H1 (cell line): ENCODE data around the gene ASPA. TPM values are rescaled to one million over a fixed set of nuclear protein-coding genes. Genes with fewer than 3 reads are reported as not detected.

Experiments used
- CTCF ChIA-PET: fragments of 300-600 bp; sonication (Branson Sonifier 250); formaldehyde crosslinking; loops from one replicate; lab custom pipeline; 2021; ENCODE audit not compliant: partially characterized antibody; lab: Charles Lee
- POLR2A ChIA-PET: fragments of 300-600 bp; sonication (Branson Sonifier 250); formaldehyde crosslinking; loops from one replicate; lab custom pipeline; 2021; ENCODE audit warnings: inconsistent platforms; ENCODE audit not compliant: partially characterized antibody; lab: Charles Lee
- DNase-seq, 2 experiments: peaks; one replicate each; pipeline versions ENCODE4 v3.0.0 to v3.0.0-alpha.2; 2010 to 2022; ENCODE audit warnings: low spot score in 2 of 2, low read depth in 1 of 2, mixed read lengths in 1 of 2
- FAIRE-seq: peaks from 2 replicates; lab custom pipeline; 2011; peaks lifted over from hg19 to GRCh38; lab: Jason Lieb, UNC
- H2AFZ ChIP-seq: 2 replicates; pipeline ENCODE4 v1.8.1; 2012; ENCODE audit warnings: low read length, inconsistent platforms
- H2AK5ac ChIP-seq: 2 replicates; pipeline ENCODE4 v1.6.1; 2013; ENCODE audit warnings: low read depth, low read length
- H2BK120ac ChIP-seq: replicated peaks from 2 replicates; pipeline ENCODE3; 2013; ENCODE audit warnings: low read depth, low read length, inconsistent platforms
- H2BK12ac ChIP-seq: 2 replicates; pipeline ENCODE4 v1.6.1; 2013; ENCODE audit warnings: low read depth, low read length
- H2BK15ac ChIP-seq: 2 replicates; pipeline ENCODE4 v1.6.1; 2013; ENCODE audit warnings: low read length
- H2BK20ac ChIP-seq: 2 replicates; pipeline ENCODE4 v1.6.1; 2013; ENCODE audit warnings: low read length
- H2BK5ac ChIP-seq: 2 replicates; pipeline ENCODE4 v1.6.1; 2013; ENCODE audit warnings: low read depth, low read length
- H3K14ac ChIP-seq: 2 replicates; pipeline ENCODE4 v1.6.1; 2013; ENCODE audit warnings: inconsistent platforms; ENCODE audit not compliant: insufficient read length
- H3K18ac ChIP-seq: 2 replicates; pipeline ENCODE4 v1.6.1; 2013; ENCODE audit warnings: low read length; ENCODE audit errors: extremely low read depth
- H3K23ac ChIP-seq: 2 replicates; pipeline ENCODE4 v1.6.1; 2013; ENCODE audit warnings: inconsistent platforms; ENCODE audit not compliant: insufficient read length
- H3K23me2 ChIP-seq: 2 replicates; pipeline ENCODE4 v1.6.1; 2013; ENCODE audit warnings: low read depth, low read length
- H3K27ac ChIP-seq: 2 replicates; pipeline ENCODE4 v1.6.1; 2011; ENCODE audit warnings: low read depth, low read length, inconsistent platforms
- H3K27me3 ChIP-seq, 4 experiments: replicated peaks in 1 of 4; 1 replicate in 1 of 4; 2 replicates in 3 of 4; pipeline versions ENCODE4 v1.6.1 to v1.8.1; 2011 to 2013; ENCODE audit warnings: low read length in 3 of 4, mild to moderate bottlenecking in 3 of 4, inconsistent platforms in 2 of 4, mixed read lengths in 2 of 4, moderate library complexity in 1 of 4; ENCODE audit not compliant: control insufficient read depth in 3 of 4, insufficient read depth in 3 of 4; ENCODE audit errors: extremely low read depth in 1 of 4
- H3K36me3 ChIP-seq, 4 experiments: 2 replicates each; pipeline versions ENCODE4 v1.6.1 to v1.8.1; 2011 to 2013; ENCODE audit warnings: mild to moderate bottlenecking in 4 of 4, low read length in 3 of 4, moderate library complexity in 2 of 4, control low read depth in 1 of 4, inconsistent platforms in 1 of 4; ENCODE audit not compliant: insufficient read depth in 4 of 4, control insufficient read depth in 2 of 4
- H3K4ac ChIP-seq: replicated peaks from 2 replicates; pipeline ENCODE3; 2013; ENCODE audit warnings: low read length, low read depth, mixed read lengths, inconsistent platforms; ENCODE audit not compliant: insufficient read length
- H3K4me1 ChIP-seq, 4 experiments: replicated peaks in 1 of 4; 1 replicate in 1 of 4; 2 replicates in 3 of 4; pipeline versions ENCODE4 v1.6.1 to v1.8.1; 2011 to 2013; ENCODE audit warnings: low read length in 3 of 4, inconsistent platforms in 2 of 4, mixed read lengths in 1 of 4; ENCODE audit not compliant: insufficient read depth in 4 of 4, control insufficient read depth in 3 of 4
- H3K4me2 ChIP-seq, 2 experiments: 2 replicates each; pipeline versions ENCODE4 v1.6.1 to v1.8.1; 2011 to 2013; ENCODE audit warnings: low read depth in 2 of 2, low read length in 2 of 2, control low read depth in 1 of 2, inconsistent platforms in 1 of 2, mild to moderate bottlenecking in 1 of 2; ENCODE audit not compliant: insufficient read depth in 1 of 2
- H3K4me3 ChIP-seq, 4 experiments: fragments of 200-600, 300-600 bp in 1 of 4; sonication (generic), shearing (Covaris generic), sonication (Bioruptor Twin) in 1 of 4; 2 replicates each; pipeline versions ENCODE4 v1.5.1 to v1.8.1; 2011 to 2016; ENCODE audit warnings: low read length in 4 of 4, low read depth in 3 of 4, control low read depth in 2 of 4, inconsistent platforms in 2 of 4, mild to moderate bottlenecking in 2 of 4, mixed read lengths in 1 of 4, moderate library complexity in 1 of 4; ENCODE audit not compliant: insufficient read depth in 2 of 4; ENCODE audit errors: extremely low read depth in 1 of 4
- H3K56ac ChIP-seq: replicated peaks from 2 replicates; pipeline ENCODE3; 2013; ENCODE audit warnings: low read depth, mild to moderate bottlenecking, mixed read lengths, low read length, inconsistent platforms; ENCODE audit not compliant: insufficient read length
- H3K79me1 ChIP-seq: 2 replicates; pipeline ENCODE4 v1.6.1; 2013; ENCODE audit warnings: low read depth, low read length, control low read depth
- H3K79me2 ChIP-seq, 2 experiments: 2 replicates each; pipeline versions ENCODE4 v1.6.1 to v1.8.1; 2012 to 2013; ENCODE audit warnings: low read length in 2 of 2, mild to moderate bottlenecking in 2 of 2, inconsistent platforms in 1 of 2; ENCODE audit not compliant: insufficient read depth in 2 of 2, control insufficient read depth in 1 of 2
- H3K9ac ChIP-seq, 4 experiments: replicated peaks in 1 of 4; 1 replicate in 1 of 4; 2 replicates in 3 of 4; pipeline versions ENCODE4 v1.6.1 to v1.8.1; 2011 to 2013; ENCODE audit warnings: low read depth in 3 of 4, low read length in 3 of 4, control low read depth in 2 of 4, mild to moderate bottlenecking in 2 of 4, moderate library complexity in 2 of 4, inconsistent platforms in 1 of 4; ENCODE audit errors: extremely low read depth in 1 of 4
- H3K9me3 ChIP-seq, 2 experiments: 2 replicates each; pipeline versions ENCODE4 v1.6.1 to v1.8.1; 2012 to 2013; ENCODE audit warnings: mild to moderate bottlenecking in 2 of 2, moderate library complexity in 2 of 2, control low read depth in 1 of 2, inconsistent platforms in 1 of 2, low read depth in 1 of 2, low read length in 1 of 2, mixed read lengths in 1 of 2; ENCODE audit not compliant: insufficient read depth in 2 of 2
- H4K20me1 ChIP-seq, 2 experiments: replicated peaks in 1 of 2; 2 replicates each; pipeline versions ENCODE3 to v1.8.1; 2011 to 2013; ENCODE audit warnings: inconsistent platforms in 2 of 2, low read length in 2 of 2, mild to moderate bottlenecking in 1 of 2; ENCODE audit not compliant: insufficient read depth in 2 of 2, control insufficient read depth in 1 of 2
- H4K5ac ChIP-seq: 2 replicates; pipeline ENCODE4 v1.6.1; 2013; ENCODE audit warnings: low read length, low read depth, mixed read lengths, inconsistent platforms; ENCODE audit not compliant: insufficient read length
- H4K8ac ChIP-seq: 2 replicates; pipeline ENCODE4 v1.8.0; 2013; ENCODE audit warnings: mild to moderate bottlenecking, moderate library complexity, low read length, inconsistent platforms; ENCODE audit not compliant: insufficient read depth; ENCODE audit errors: extremely low read depth
- H4K91ac ChIP-seq: replicated peaks from 2 replicates; pipeline ENCODE3; 2013; ENCODE audit warnings: low read length, mixed read lengths, inconsistent platforms; ENCODE audit not compliant: insufficient read length
- GTF2F1 ChIP-seq: IDR thresholded peaks from 2 replicates; pipeline ENCODE4 v1.6.1; 2012; ENCODE audit warnings: low read depth, low read length, improper control_type of control experiment, borderline replicate concordance
- TAF7 ChIP-seq: optimal IDR thresholded peaks from 2 replicates; pipeline ENCODE3; 2011; ENCODE audit warnings: low read depth, mild to moderate bottlenecking, inconsistent platforms, low read length, moderate library complexity, borderline replicate concordance
- WGBS, 2 experiments: shearing (Covaris generic) in 1 of 2; methylation state at CpG; one replicate each; pipeline versions ENCODE4 v1.1.6 to v1.1.7; 2013 to 2015; ENCODE audit warnings: low lambda C conversion rate in 2 of 2, mixed read lengths in 2 of 2, inconsistent platforms in 1 of 2, low coverage in 1 of 2, missing lambda C conversion rate in 1 of 2; ENCODE audit not compliant: insufficient replicate concordance in 2 of 2, insufficient coverage in 1 of 2, insufficient read length in 1 of 2; ENCODE audit errors: extremely low coverage in 1 of 2, missing lambda C conversion rate in 1 of 2; 5-methylcytosine and 5-hydroxymethylcytosine counted together
- polyA plus RNA-seq, 7 experiments: library from polyadenylated mRNA; depleted of rRNA in 3 of 7; stranded (reverse) in 5 of 7; unstranded in 2 of 7; fragments of >200 nt in 5 of 7; fragments of 200-250 nt in 2 of 7; gene quantifications; 1 replicate in 5 of 7; 2 replicates in 1 of 7; 4 replicates in 1 of 7; pipeline versions ENCODE4 v1.2.1 to v1.2.3, GENCODE V29; 2011 to 2013; ENCODE audit warnings: missing spikeins in 2 of 7, mixed read lengths in 2 of 7
- total RNA-seq: library from RNA; stranded (reverse); fragmentation: NEBNext Ultra II Directional; extraction: Animal tissue kit (Norgen Biotek cat#: 25700); gene quantifications from 2 replicates; pipeline ENCODE4 v1.2.1, GENCODE V29; 2021

ASPA gene
- total and polyA plus RNA-seq, 2 of the 8 experiments (the other 6 are each of a cell fraction or from before 2014, with no cell fraction given), result 0.03 TPM; not detected in 1

GRCh38 chr17:3507071-3507470 is 31.3 kb downstream of the ASPA start:
- no peak overlapping the region for H3K9ac ChIP-seq
- H3K4me2 ChIP-seq, result no peak overlapping the region
- no peaks in the 10 kb centered on the region for H4K20me1 ChIP-seq
- H4K91ac ChIP-seq, result no peak overlapping the region
- no peak for FAIRE-seq
- H2BK5ac ChIP-seq, result no peak overlapping the region
- POLR2A ChIA-PET, result no interaction called here
- no peaks in the 10 kb centered on the region for H3K79me2 ChIP-seq
- H3K79me1 ChIP-seq, result no peaks in the 10 kb centered on the region
- no peak overlapping the region for H2BK15ac ChIP-seq
- H3K27me3 ChIP-seq, result no peaks in the 10 kb centered on the region; a peak in 2 of 7 replicates
- H4K8ac ChIP-seq, result no peak overlapping the region
- no peak for DNase-seq
- H3K14ac ChIP-seq, result no peak overlapping the region
- H3K4me3 ChIP-seq, result no peak overlapping the region
- no peak overlapping the region for H4K5ac ChIP-seq
- no peak overlapping the region for H3K18ac ChIP-seq
- CTCF ChIA-PET, result no interaction called here
- H3K27ac ChIP-seq, result no peak overlapping the region
- H2BK120ac ChIP-seq, result no peak overlapping the region
- H2AFZ ChIP-seq, result no peak overlapping the region
- no peaks in the 10 kb centered on the region for H3K9me3 ChIP-seq
- no peak overlapping the region for H3K56ac ChIP-seq
- TF ChIP-seq GTF2F1, result no peak
- no peak for TF ChIP-seq TAF7
- 89% methylated on average over 1 of the region's 1 CpG; no CpG with 5 or more reads in 1 of the 2 experiments for WGBS, 2 experiments
- no peak overlapping the region for H3K4ac ChIP-seq
- H3K36me3 ChIP-seq, result no peaks in the 10 kb centered on the region
- peaks cover 5 to 9% (median 6%) of the 10 kb centered on the region in 4 experiments; a peak in 6 of 7 replicates for H3K4me1 ChIP-seq
- no peak overlapping the region for H2BK12ac ChIP-seq
- no peak overlapping the region for H2AK5ac ChIP-seq
- H2BK20ac ChIP-seq, result no peak overlapping the region
- no peaks in the 10 kb centered on the region for H3K23me2 ChIP-seq
- H3K23ac ChIP-seq, result no peak overlapping the region
